ENCODE measurements around the gene TOLLIP.

GRCh38 chr11:1291295-1292017 is 18.0 kb downstream of the TOLLIP start:
- no peak for TF ChIP-seq POLR2A (IDR thresholded peaks at IDR 0.05)
- TF ChIP-seq CTCF (IDR thresholded peaks at IDR 0.05): no peak
- TF ChIP-seq EP300 (IDR thresholded peaks at IDR 0.05): no peak
